ENCODE results near the gene YEATS2. TPM values are rescaled to one million over a fixed set of nuclear protein-coding genes. Genes with fewer than 3 reads are reported as not detected.

The YEATS2 gene
- polyA plus RNA-seq, 1 donor (not counting 4 experiments of a cell fraction or from before 2014, with no cell fraction given), result 21.7 TPM

- Histone ChIP-seq H3K4me1 (ENCODE audit: control insufficient read depth, extremely low read depth, insufficient read depth, low read length) (peaks cover 11% of the 10 kb centered on the region), H2AFZ (ENCODE audit: control insufficient read depth, low read length) (peak overlapping the region; percentile 93), H3K4me3 (ENCODE audit: control insufficient read depth in 2 of 3, extremely low read depth in 1 of 3, insufficient read depth in 2 of 3, low read depth in 1 of 3, low read length in 3 of 3) (peak overlapping the region; percentile 82 to 94 (median 90)), H3K27me3 (ENCODE audit: control insufficient read depth, extremely low read depth, insufficient read depth, low read length) (no peaks in the 10 kb centered on the region), H3K9me3 (ENCODE audit: control insufficient read depth, low read depth, low read length) (no peaks in the 10 kb centered on the region), H3K79me2 (ENCODE audit: control insufficient read depth, insufficient read depth, low read length) (peaks cover 44% of the 10 kb centered on the region), H4K20me1 (ENCODE audit: control insufficient read depth, extremely low read depth, insufficient read depth, low read length) (no peaks in the 10 kb centered on the region), H3K36me3 (ENCODE audit: control insufficient read depth in 2 of 2, extremely low read depth in 1 of 2, insufficient read depth in 2 of 2, low read length in 2 of 2) (no peaks in the 10 kb centered on the region), H3K27ac (ENCODE audit: control insufficient read depth, insufficient read depth, low read length) (peak overlapping the region; percentile 82), H3K4me2 (ENCODE audit: control insufficient read depth, extremely low read depth, insufficient read depth, low read depth, low read length) (peak overlapping the region; percentile 37), H3K9me1 (ENCODE audit: control insufficient read depth, extremely low read depth, insufficient read depth, low read length) (no peaks in the 10 kb centered on the region), H3K9ac (ENCODE audit: control insufficient read depth, extremely low read depth, insufficient read depth, low read length) (peak overlapping the region; percentile 92)
- DNase-seq (ENCODE audit: low read depth, low spot score) (no peak), FAIRE-seq (no peak)
- TF ChIP-seq EZH2 (IDR thresholded peaks at IDR 0.05; ENCODE audit: low read length) (no peak), CTCF (optimal IDR thresholded peaks at IDR 0.05 in 1 of 3, IDR thresholded peaks at IDR 0.05 in 1 of 3, conservative IDR thresholded peaks at IDR 0.05 in 1 of 3; ENCODE audit: extremely low read depth in 1 of 3, insufficient read depth in 2 of 3, low read length in 3 of 3) (no peak)
- dilution Hi-C loops (cut with MboI; ENCODE audit: extremely low pct_ligation_motif_present, low sequenced_read_pairs), result no loop called here
Measured at GRCh38 chr3:183697123-183697609, 431 bp upstream of the YEATS2 start.

GRCh38 chr3:183698318-183698751 is 738 bp downstream of the YEATS2 start:
- Histone ChIP-seq H3K4me2 (ENCODE audit: control insufficient read depth, extremely low read depth, insufficient read depth, low read depth, low read length) (peak overlapping the region; percentile 95), H3K27me3 (ENCODE audit: control insufficient read depth, extremely low read depth, insufficient read depth, low read length) (no peaks in the 10 kb centered on the region), H3K9me1 (ENCODE audit: control insufficient read depth, extremely low read depth, insufficient read depth, low read length) (no peaks in the 10 kb centered on the region), H2AFZ (ENCODE audit: control insufficient read depth, low read length) (peak overlapping the region; percentile 58), H3K36me3 (ENCODE audit: control insufficient read depth in 2 of 2, extremely low read depth in 1 of 2, insufficient read depth in 2 of 2, low read length in 2 of 2) (no peaks in the 10 kb centered on the region), H3K4me1 (ENCODE audit: control insufficient read depth, extremely low read depth, insufficient read depth, low read length) (peaks cover 11% of the 10 kb centered on the region), H3K4me3 (ENCODE audit: control insufficient read depth in 2 of 3, extremely low read depth in 1 of 3, insufficient read depth in 2 of 3, low read depth in 1 of 3, low read length in 3 of 3) (peak overlapping the region; percentile 82 to 94 (median 90)), H3K9me3 (ENCODE audit: control insufficient read depth, low read depth, low read length) (no peaks in the 10 kb centered on the region), H3K27ac (ENCODE audit: control insufficient read depth, insufficient read depth, low read length) (peak overlapping the region; percentile 82), H3K79me2 (ENCODE audit: control insufficient read depth, insufficient read depth, low read length) (peaks cover 55% of the 10 kb centered on the region), H4K20me1 (ENCODE audit: control insufficient read depth, extremely low read depth, insufficient read depth, low read length) (no peaks in the 10 kb centered on the region), H3K9ac (ENCODE audit: control insufficient read depth, extremely low read depth, insufficient read depth, low read length) (peak overlapping the region; percentile 92)
- TF ChIP-seq EZH2 (IDR thresholded peaks at IDR 0.05; ENCODE audit: low read length) (no peak), CTCF (optimal IDR thresholded peaks at IDR 0.05 in 1 of 3, IDR thresholded peaks at IDR 0.05 in 1 of 3, conservative IDR thresholded peaks at IDR 0.05 in 1 of 3; ENCODE audit: extremely low read depth in 1 of 3, insufficient read depth in 2 of 3, low read length in 3 of 3) (no peak)
- dilution Hi-C loops (cut with MboI; ENCODE audit: extremely low pct_ligation_motif_present, low sequenced_read_pairs), result no loop called here
- FAIRE-seq, result no peak
- DNase-seq (ENCODE audit: low read depth, low spot score), result no peak
